ENCODE results near the gene WDFY3.

- no peak for TF ChIP-seq CTCF (IDR thresholded peaks at IDR 0.05)
- TF ChIP-seq POLR2A (IDR thresholded peaks at IDR 0.05), result no peak
Measured at GRCh38 chr4:84916227-84916626, 50.3 kb downstream of the WDFY3 start.

Data from testis (tissue), 2 donors.